Trophoblast cell (in vitro differentiated cells and primary cell): ENCODE measurements around the gene ZNF433.

Experiments
- DNase-seq, 2 donors: peaks; one replicate each; pipeline ENCODE4 v3.0.0-alpha.2; 2016
- H2AFZ ChIP-seq: 2 replicates; pipeline ENCODE4 v1.6.1; 2013; ENCODE audit warnings: low read length, moderate library complexity, mild to moderate bottlenecking; ENCODE audit not compliant: insufficient read depth, poor library complexity
- H2AK5ac ChIP-seq: 2 replicates; pipeline ENCODE4 v1.6.1; 2013; ENCODE audit warnings: mild to moderate bottlenecking, low read length
- H2BK120ac ChIP-seq: 2 replicates; pipeline ENCODE4 v1.6.1; 2013; ENCODE audit warnings: low read length, mild to moderate bottlenecking, moderate library complexity; ENCODE audit not compliant: insufficient read depth, poor library complexity
- H2BK12ac ChIP-seq: 2 replicates; pipeline ENCODE4 v1.6.1; 2013; ENCODE audit warnings: mild to moderate bottlenecking, low read length, moderate library complexity
- H2BK5ac ChIP-seq: 2 replicates; pipeline ENCODE4 v1.6.1; 2013; ENCODE audit warnings: low read length, low read depth, moderate library complexity, mild to moderate bottlenecking; ENCODE audit not compliant: poor library complexity
- H3K14ac ChIP-seq: 2 replicates; pipeline ENCODE4 v1.6.1; 2013; ENCODE audit warnings: mild to moderate bottlenecking, low read length
- H3K18ac ChIP-seq: 2 replicates; pipeline ENCODE4 v1.6.1; 2013; ENCODE audit warnings: mild to moderate bottlenecking, low read length
- H3K23ac ChIP-seq: 2 replicates; pipeline ENCODE4 v1.6.1; 2013; ENCODE audit warnings: low read length
- H3K27ac ChIP-seq: 2 replicates; pipeline ENCODE4 v1.5.1; 2013; ENCODE audit warnings: low read depth, mild to moderate bottlenecking, inconsistent platforms, low read length, moderate library complexity
- H3K27me3 ChIP-seq: 2 replicates; pipeline ENCODE4 v1.6.1; 2013; ENCODE audit warnings: inconsistent platforms, mild to moderate bottlenecking, low read length, moderate library complexity; ENCODE audit not compliant: insufficient read depth
- H3K36me3 ChIP-seq, 2 experiments: 1 replicate in 1 of 2; 2 replicates in 1 of 2; pipeline ENCODE4 v1.6.1; 2013; ENCODE audit warnings: low read length in 2 of 2, mild to moderate bottlenecking in 2 of 2, moderate library complexity in 1 of 2; ENCODE audit not compliant: insufficient read depth in 2 of 2, control insufficient read depth in 1 of 2
- H3K4ac ChIP-seq: 2 replicates; pipeline ENCODE4 v1.6.1; 2013; ENCODE audit warnings: low read depth, mild to moderate bottlenecking, low read length, moderate library complexity
- H3K4me1 ChIP-seq, 2 experiments: 1 replicate in 1 of 2; 2 replicates in 1 of 2; pipeline ENCODE4 v1.6.1; 2013; ENCODE audit warnings: low read length in 2 of 2, mild to moderate bottlenecking in 2 of 2, moderate library complexity in 1 of 2; ENCODE audit not compliant: insufficient read depth in 2 of 2, control insufficient read depth in 1 of 2
- H3K4me2 ChIP-seq: 2 replicates; pipeline ENCODE4 v1.6.1; 2013; ENCODE audit warnings: inconsistent platforms, mild to moderate bottlenecking, low read length, moderate library complexity
- H3K4me3 ChIP-seq: 2 replicates; pipeline ENCODE4 v1.5.1; 2013; ENCODE audit warnings: mild to moderate bottlenecking, low read depth, low read length, inconsistent platforms
- H3K79me1 ChIP-seq: one replicate; pipeline ENCODE4 v1.6.1; 2013; ENCODE audit warnings: low read length
- H3K79me2 ChIP-seq: 2 replicates; pipeline ENCODE4 v1.6.1; 2013; ENCODE audit warnings: low read length, mild to moderate bottlenecking; ENCODE audit not compliant: control insufficient read depth, insufficient read depth, poor library complexity
- H3K9ac ChIP-seq: 2 replicates; pipeline ENCODE4 v1.6.1; 2013; ENCODE audit warnings: mild to moderate bottlenecking, low read length
- H3K9me3 ChIP-seq: 2 replicates; pipeline ENCODE4 v1.6.1; 2013; ENCODE audit warnings: low read depth, mild to moderate bottlenecking, control low read depth, inconsistent platforms, low read length; ENCODE audit not compliant: insufficient read depth
- H4K12ac ChIP-seq: 2 replicates; pipeline ENCODE4 v1.6.1; 2013; ENCODE audit warnings: low read depth, mild to moderate bottlenecking, low read length, moderate library complexity
- H4K8ac ChIP-seq: 2 replicates; pipeline ENCODE4 v1.6.1; 2013; ENCODE audit warnings: low read depth, mild to moderate bottlenecking, low read length, moderate library complexity
- H4K91ac ChIP-seq: one replicate; pipeline ENCODE4 v1.6.1; 2013; ENCODE audit warnings: low read depth, mild to moderate bottlenecking, low read length, moderate library complexity
- WGBS: extraction: QIAGEN DNeasy Blood & Tissue Kit; methylation state at CpG from one replicate; pipeline ENCODE4 v1.1.7; 2013; ENCODE audit warnings: missing lambda C conversion rate; ENCODE audit not compliant: insufficient read length, insufficient coverage; ENCODE audit errors: extremely low coverage; 5-methylcytosine and 5-hydroxymethylcytosine counted together

ZNF433 gene

GRCh38 chr19:12034620-12035019 is 859 bp downstream of the ZNF433 start:
- Histone ChIP-seq H3K9me3 (no peaks in the 10 kb centered on the region), H3K18ac (no peak overlapping the region), H2BK120ac (no peak overlapping the region), H3K14ac (no peak overlapping the region), H3K4me1 (peaks cover 0 to 7% of the 10 kb centered on the region in 2 experiments), H3K23ac (no peak overlapping the region), H3K27ac (no peak overlapping the region), H3K4me2 (peak overlapping the region; percentile 98), H3K79me1 (peaks cover 10% of the 10 kb centered on the region), H2BK5ac (no peak overlapping the region), H3K79me2 (peaks cover 7% of the 10 kb centered on the region), H3K27me3 (no peaks in the 10 kb centered on the region), H3K9ac (peak overlapping the region; percentile 70), H4K8ac (no peak overlapping the region), H3K36me3 (peaks cover 4 to 11% of the 10 kb centered on the region in 2 experiments), H3K4ac (no peak overlapping the region), H3K4me3 (peak overlapping the region; percentile 36), H4K12ac (no peak overlapping the region), H2BK12ac (no peak overlapping the region), H2AFZ (no peak overlapping the region), H4K91ac (no peak overlapping the region), H2AK5ac (no peak overlapping the region)
- WGBS: no CpG with 5 or more reads among the region's 8 CpGs
- DNase-seq: peak in 1 of 2 donors; percentile 20

- H3K14ac ChIP-seq: no peak overlapping the region
- H3K4me3 ChIP-seq: no peak overlapping the region
- no peak overlapping the region for H3K18ac ChIP-seq
- H3K79me2 ChIP-seq: peaks cover 7% of the 10 kb centered on the region
- no peak overlapping the region for H4K91ac ChIP-seq
- no peak overlapping the region for H4K8ac ChIP-seq
- H3K9ac ChIP-seq: no peak overlapping the region
- no peak overlapping the region for H3K4ac ChIP-seq
- H3K4me1 ChIP-seq: peaks cover 0 to 7% of the 10 kb centered on the region in 2 experiments
- no peak overlapping the region for H2BK12ac ChIP-seq
- H2AFZ ChIP-seq: no peak overlapping the region
- no peak overlapping the region for H3K23ac ChIP-seq
- peaks cover 4 to 12% of the 10 kb centered on the region in 2 experiments for H3K36me3 ChIP-seq
- H2AK5ac ChIP-seq: no peak overlapping the region
- H3K9me3 ChIP-seq: no peaks in the 10 kb centered on the region
- H3K27me3 ChIP-seq: no peaks in the 10 kb centered on the region
- no peak overlapping the region for H2BK5ac ChIP-seq
- peak overlapping the region; percentile 98 for H3K4me2 ChIP-seq
- no CpG with 5 or more reads among the region's 2 CpGs for WGBS
- H4K12ac ChIP-seq: no peak overlapping the region
- peaks cover 10% of the 10 kb centered on the region for H3K79me1 ChIP-seq
- DNase-seq: peak in 1 of 2 donors; percentile 25
- no peak overlapping the region for H3K27ac ChIP-seq
- H2BK120ac ChIP-seq: no peak overlapping the region
Measured at GRCh38 chr19:12034198-12034597, 1.3 kb downstream of the ZNF433 start.

GRCh38 chr19:12015753-12016116 is 19.7 kb downstream of the ZNF433 start:
- Histone ChIP-seq H3K79me2 (no peaks in the 10 kb centered on the region), H2AK5ac (no peak overlapping the region), H3K4ac (no peak overlapping the region), H3K36me3 (peaks cover 30 to 44% of the 10 kb centered on the region in 2 experiments), H2BK5ac (no peak overlapping the region), H3K27me3 (no peaks in the 10 kb centered on the region), H4K12ac (no peak overlapping the region), H2BK12ac (no peak overlapping the region), H3K27ac (no peak overlapping the region), H3K4me2 (no peak overlapping the region), H3K4me1 (no peaks in the 10 kb centered on the region), H3K23ac (no peak overlapping the region), H2AFZ (no peak overlapping the region), H2BK120ac (no peak overlapping the region), H3K9ac (no peak overlapping the region), H3K4me3 (no peak overlapping the region), H3K9me3 (peaks cover 28% of the 10 kb centered on the region), H3K18ac (no peak overlapping the region), H4K8ac (no peak overlapping the region), H4K91ac (no peak overlapping the region), H3K79me1 (no peaks in the 10 kb centered on the region), H3K14ac (no peak overlapping the region)
- no CpG with 5 or more reads among the region's 2 CpGs for WGBS
- DNase-seq: no peak

GRCh38 chr19:12015015-12015752 is 20.3 kb downstream of the ZNF433 start:
- H4K91ac ChIP-seq: no peak overlapping the region
- no peak overlapping the region for H3K4me3 ChIP-seq
- peaks cover 30 to 42% of the 10 kb centered on the region in 2 experiments for H3K36me3 ChIP-seq
- no peak overlapping the region for H4K8ac ChIP-seq
- no peak overlapping the region for H4K12ac ChIP-seq
- no peak overlapping the region for H2BK5ac ChIP-seq
- H2BK120ac ChIP-seq: no peak overlapping the region
- H3K4me1 ChIP-seq: no peaks in the 10 kb centered on the region
- H3K9ac ChIP-seq: no peak overlapping the region
- H2AK5ac ChIP-seq: no peak overlapping the region
- no peak overlapping the region for H3K14ac ChIP-seq
- no peak overlapping the region for H3K27ac ChIP-seq
- H2AFZ ChIP-seq: no peak overlapping the region
- H3K4me2 ChIP-seq: no peak overlapping the region
- H3K27me3 ChIP-seq: no peaks in the 10 kb centered on the region
- DNase-seq: no peak
- no peaks in the 10 kb centered on the region for H3K79me2 ChIP-seq
- H3K23ac ChIP-seq: no peak overlapping the region
- peaks cover 25% of the 10 kb centered on the region for H3K9me3 ChIP-seq
- WGBS: no CpG with 5 or more reads among the region's 9 CpGs
- no peak overlapping the region for H3K4ac ChIP-seq
- no peaks in the 10 kb centered on the region for H3K79me1 ChIP-seq
- H2BK12ac ChIP-seq: no peak overlapping the region
- H3K18ac ChIP-seq: no peak overlapping the region
